NCI-H748 (cell line): ENCODE data around the gene B3GNT8.
"Not testable (repeated sequence)": the region's sequence is repeated elsewhere in the genome, so short reads cannot be mapped to it uniquely, and the experiment has no call there.

Experiments used
- DNase-seq: peaks from one replicate; lab custom pipeline; 2025; ENCODE audit not compliant: unreplicated experiment; lab: John Stamatoyannopoulos, UW

B3GNT8 gene

DNA sequence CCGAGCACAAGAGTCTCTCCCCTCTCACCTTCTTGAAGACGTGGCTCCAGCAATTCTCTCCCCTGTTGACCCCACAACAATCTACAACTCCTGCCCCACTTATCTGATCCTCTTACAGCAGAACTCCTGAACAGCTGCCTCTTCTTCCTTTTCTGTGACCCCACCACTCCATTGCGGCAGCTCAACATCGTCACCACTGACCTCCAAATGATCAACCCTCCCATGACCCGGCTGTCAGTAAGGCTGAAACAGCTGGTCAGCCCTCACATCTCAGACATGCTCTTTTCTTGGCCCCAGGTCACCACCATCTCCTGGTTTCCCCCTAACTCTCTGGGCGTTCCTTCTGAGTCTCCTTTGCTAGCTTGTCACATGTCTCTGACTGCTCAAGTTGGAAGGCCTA is 31.8 kb downstream of the B3GNT8 start:
- DNase-seq, result no peak

GRCh38 chr19:41392775-41393174 is 34.4 kb downstream of the B3GNT8 start:
- no peak for DNase-seq

GRCh38 chr19:41391618-41392017 is 35.6 kb downstream of the B3GNT8 start:
- DNase-seq, result no peak

- DNase-seq, result no peak
Observed at GRCh38 chr19:41386442-41386841, 40.7 kb downstream of the B3GNT8 start.

- DNase-seq, result no peak
Observed at GRCh38 chr19:41384351-41384750, 42.8 kb downstream of the B3GNT8 start.

DNA sequence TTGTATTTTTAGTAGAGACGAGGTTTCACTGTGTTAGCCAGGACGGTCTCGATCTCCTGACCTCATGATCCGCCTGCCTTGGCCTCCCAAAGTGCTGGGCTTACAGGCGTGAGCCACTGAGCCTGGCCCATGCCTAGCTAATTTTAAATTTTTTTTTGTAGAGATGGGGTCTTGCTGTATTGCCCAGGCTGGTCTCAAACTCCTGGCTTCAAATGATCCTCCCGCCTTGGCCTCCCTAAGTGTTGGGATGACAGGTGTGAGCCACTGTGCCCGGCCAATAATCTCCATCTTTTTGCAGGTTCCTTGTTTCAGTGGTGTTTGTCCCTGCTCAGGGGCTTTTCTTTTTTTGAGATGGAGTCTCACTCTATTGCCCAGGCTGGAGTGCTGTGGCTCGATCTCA is 45.6 kb downstream of the B3GNT8 start:
- DNase-seq, result not testable (repeated sequence)

DNA sequence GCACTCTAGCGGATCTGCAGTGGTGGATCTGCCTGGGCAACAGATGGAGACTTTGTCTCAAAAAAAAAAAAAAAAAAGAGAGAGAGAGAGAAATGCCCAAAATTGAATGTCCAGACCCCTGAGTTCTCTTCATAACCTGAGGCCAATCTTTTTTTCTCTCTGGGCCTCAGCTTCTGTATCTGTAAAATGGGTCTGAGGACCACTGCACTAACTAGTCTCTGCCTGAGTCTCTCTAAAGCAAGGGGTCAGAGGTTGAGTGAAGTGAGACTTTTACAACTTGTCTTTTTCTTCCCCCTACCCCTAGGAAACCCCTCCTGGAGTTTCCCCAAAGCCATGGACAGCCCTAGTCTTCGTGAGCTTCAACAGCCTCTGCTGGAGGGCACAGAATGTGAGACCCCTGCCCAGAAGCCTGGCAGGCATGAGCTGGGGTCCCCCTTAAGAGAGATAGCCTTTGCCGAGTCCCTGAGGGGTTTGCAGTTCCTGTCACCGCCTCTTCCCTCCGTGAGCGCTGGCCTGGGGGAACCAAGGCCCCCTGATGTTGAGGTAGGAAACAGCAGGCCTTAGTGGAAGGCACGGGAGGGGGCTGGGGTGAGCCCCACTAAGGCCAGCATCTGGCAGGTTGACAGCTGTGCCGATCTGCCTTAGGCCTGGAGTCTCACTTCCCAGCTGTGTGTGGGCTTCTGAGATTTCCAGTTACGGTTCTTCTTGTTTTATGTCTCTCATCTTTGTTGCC is 49.0 kb downstream of the B3GNT8 start:
- DNase-seq, result no peak

- DNase-seq, result no peak
Observed at GRCh38 chr19:41376998-41377365, 50.2 kb downstream of the B3GNT8 start.

GRCh38 chr19:41376241-41376997 is 50.8 kb downstream of the B3GNT8 start, which contains the start of gene TMEM91:
TSS of gene TMEM91 (plus strand) at chr19:41376533. CDS start at chr19:41378310, 1,777 bp downstream.
- DNase-seq, result peak; percentile 78
